Activated naive CD4-positive, alpha-beta T cell treated with anti-CD3 and anti-CD28 coated beads, Interleukin-2, amount 10 ng/mL, durations not matched to agents 7 days and 5 days (primary cell): ENCODE data around the gene SH2D3A.
"Not testable (repeated sequence)": the region's sequence is repeated elsewhere in the genome, so short reads cannot be mapped to it uniquely, and the experiment has no call there.

ENCODE experiments used
- CTCF ChIA-PET: fragments of 350-600 bp; sonication (Branson Sonifier 250); formaldehyde crosslinking; loops from one replicate; lab custom pipeline; 2021; ENCODE audit warnings: antibody characterized with exemption; lab: Charles Lee
- DNase-seq: peaks from one replicate; pipeline ENCODE4 v3.0.0-alpha.2; 2020
- H3K27ac Mint-ChIP-seq: one replicate; pipeline ENCODE4 v1.8.0; 2021; ENCODE audit warnings: mild to moderate bottlenecking, moderate library complexity, mixed read lengths
- H3K27me3 Mint-ChIP-seq: one replicate; pipeline ENCODE4 v1.8.0; 2021; ENCODE audit warnings: mild to moderate bottlenecking, mixed read lengths
- H3K36me3 Mint-ChIP-seq: one replicate; pipeline ENCODE4 v1.8.0; 2021; ENCODE audit warnings: mixed read lengths
- H3K4me1 Mint-ChIP-seq: one replicate; pipeline ENCODE4 v1.8.0; 2021; ENCODE audit warnings: mixed read lengths
- H3K4me3 Mint-ChIP-seq: one replicate; pipeline ENCODE4 v1.8.0; 2021; ENCODE audit warnings: mild to moderate bottlenecking, moderate library complexity, mixed read lengths
- H3K9me3 Mint-ChIP-seq: one replicate; pipeline ENCODE4 v1.8.0; 2021; ENCODE audit warnings: mixed read lengths

SH2D3A gene

GRCh38 chr19:6761053-6761676 is 6.1 kb downstream of the SH2D3A start:
- Mint-ChIP-seq H3K4me3 (no peak overlapping the region), H3K36me3 (peaks cover 46% of the 10 kb centered on the region), H3K4me1 (peaks cover 25% of the 10 kb centered on the region), H3K9me3 (no peaks in the 10 kb centered on the region), H3K27me3 (no peaks in the 10 kb centered on the region), H3K27ac (no peak overlapping the region)
- DNase-seq = peak; percentile 40
- CTCF ChIA-PET = interaction anchor here (0.6 to 0.9 kb wide), 2 partner anchors 17 to 102 kb away, joined by 3 read pairs; no protein-coding TSS in a partner anchor

- Mint-ChIP-seq H3K9me3 (no peaks in the 10 kb centered on the region), H3K27ac (no peak overlapping the region), H3K36me3 (peaks cover 44% of the 10 kb centered on the region), H3K4me1 (peaks cover 19% of the 10 kb centered on the region), H3K27me3 (no peaks in the 10 kb centered on the region), H3K4me3 (no peak overlapping the region)
- no peak for DNase-seq
- CTCF ChIA-PET = interaction anchor here (0.7 kb wide), 1 partner anchor 104 kb away, joined by 3 read pairs; no protein-coding TSS in a partner anchor
Measured at GRCh38 chr19:6760606-6761005, 6.6 kb downstream of the SH2D3A start.

- no peaks in the 10 kb centered on the region for H3K27me3 Mint-ChIP-seq
- H3K9me3 Mint-ChIP-seq = no peaks in the 10 kb centered on the region
- DNase-seq = no peak
- no peak overlapping the region for H3K4me3 Mint-ChIP-seq
- H3K4me1 Mint-ChIP-seq = peaks cover 29% of the 10 kb centered on the region
- CTCF ChIA-PET = interaction anchor here (1.0 to 3.7 kb wide), 3 partner anchors 11 to 238 kb away, joined by 3 to 10 read pairs (median 5); no protein-coding TSS in a partner anchor
- peaks cover 44% of the 10 kb centered on the region for H3K36me3 Mint-ChIP-seq
- H3K27ac Mint-ChIP-seq = no peak overlapping the region
Measured at GRCh38 chr19:6754653-6755463, 12.4 kb downstream of the SH2D3A start.

DNA sequence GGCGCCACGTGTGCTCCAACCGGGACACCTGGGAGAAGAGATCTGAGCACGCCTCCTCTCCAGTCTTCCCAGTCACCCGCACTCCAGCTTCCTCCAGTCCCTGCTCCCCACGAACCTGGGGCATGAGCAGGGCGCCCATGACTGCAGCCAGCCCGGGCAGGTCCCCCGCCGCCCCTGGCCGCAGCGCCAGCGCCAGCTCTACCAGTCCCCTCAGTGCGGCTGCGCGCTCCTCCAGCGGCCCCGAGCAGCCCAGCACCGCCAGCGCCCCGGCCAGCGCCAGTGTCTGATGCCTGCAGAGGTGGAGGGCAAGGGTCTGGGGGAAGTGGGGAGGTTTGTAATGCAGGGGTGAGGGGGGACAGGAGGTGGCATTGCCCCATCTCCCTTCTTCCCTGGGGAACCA is 13.1 kb downstream of the SH2D3A start:
- CTCF ChIA-PET = interaction anchor here (1.3 to 3.7 kb wide), 2 partner anchors 10 to 237 kb away, joined by 5 to 10 read pairs; no protein-coding TSS in a partner anchor
- DNase-seq = no peak
- no peak overlapping the region for H3K4me3 Mint-ChIP-seq

DNA sequence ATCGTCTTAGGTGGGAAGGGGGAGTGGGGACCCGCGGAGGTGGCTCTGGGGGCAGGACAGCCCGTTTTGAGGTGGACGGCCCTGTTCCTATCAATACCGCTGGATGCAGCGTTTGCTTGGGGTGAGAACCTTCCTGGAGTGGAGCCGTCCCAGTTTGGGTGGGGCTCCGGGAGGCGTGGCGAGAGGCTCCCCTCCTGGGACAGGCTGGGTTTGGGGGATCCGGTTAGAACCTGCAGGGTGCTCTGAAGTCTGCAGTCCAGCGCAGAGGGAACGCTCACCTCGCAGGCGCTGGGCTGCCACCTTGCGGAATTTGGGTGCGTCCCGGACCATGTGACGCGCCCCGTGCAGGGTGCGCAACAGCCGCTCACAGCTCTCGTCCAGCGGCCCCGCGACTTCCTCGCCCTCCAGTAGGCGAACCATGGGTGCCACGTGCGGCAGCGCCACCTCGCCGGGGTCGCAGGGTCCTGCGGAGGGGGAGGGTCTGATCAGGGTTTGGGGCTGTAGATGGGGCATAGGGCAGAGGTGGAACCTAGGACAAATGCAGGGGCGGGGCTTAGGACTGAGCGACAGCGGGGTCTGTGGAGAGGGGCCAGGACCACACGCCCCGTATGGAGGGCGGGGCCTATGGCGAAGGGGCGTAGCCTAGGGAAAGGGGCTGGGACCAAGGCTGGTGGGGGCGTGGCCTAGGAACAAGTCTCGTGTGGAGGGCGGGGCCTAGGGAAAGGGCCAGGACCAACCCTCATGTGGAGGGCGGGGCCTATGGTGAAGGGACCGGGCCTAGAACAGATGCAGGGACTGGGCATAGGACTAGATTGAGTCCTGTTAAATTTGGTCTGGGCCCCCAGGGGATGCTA is 13.8 kb downstream of the SH2D3A start:
- no peaks in the 10 kb centered on the region for H3K9me3 Mint-ChIP-seq
- DNase-seq = peak; percentile 86
- H3K36me3 Mint-ChIP-seq = peaks cover 38% of the 10 kb centered on the region
- CTCF ChIA-PET = interaction anchor here (3.7 kb wide), 1 partner anchor 236 kb away, joined by 10 read pairs; no protein-coding TSS in a partner anchor
- peaks cover 25% of the 10 kb centered on the region for H3K4me1 Mint-ChIP-seq
- H3K4me3 Mint-ChIP-seq = peak overlapping the region; percentile 39
- peak overlapping the region; percentile 91 for H3K27ac Mint-ChIP-seq
- no peaks in the 10 kb centered on the region for H3K27me3 Mint-ChIP-seq

More for the DNA sequence above, 13.1 kb downstream of the SH2D3A start:
- Mint-ChIP-seq H3K27me3 (no peaks in the 10 kb centered on the region), H3K36me3 (peaks cover 43% of the 10 kb centered on the region), H3K27ac (no peak overlapping the region), H3K9me3 (no peaks in the 10 kb centered on the region), H3K4me1 (peaks cover 29% of the 10 kb centered on the region)

GRCh38 chr19:6752256-6753177 is 14.7 kb downstream of the SH2D3A start:
- CTCF ChIA-PET = interaction anchor here (3.7 kb wide), 1 partner anchor 236 kb away, joined by 10 read pairs; no protein-coding TSS in a partner anchor
- H3K36me3 Mint-ChIP-seq = peaks cover 37% of the 10 kb centered on the region
- H3K9me3 Mint-ChIP-seq = no peaks in the 10 kb centered on the region

DNA sequence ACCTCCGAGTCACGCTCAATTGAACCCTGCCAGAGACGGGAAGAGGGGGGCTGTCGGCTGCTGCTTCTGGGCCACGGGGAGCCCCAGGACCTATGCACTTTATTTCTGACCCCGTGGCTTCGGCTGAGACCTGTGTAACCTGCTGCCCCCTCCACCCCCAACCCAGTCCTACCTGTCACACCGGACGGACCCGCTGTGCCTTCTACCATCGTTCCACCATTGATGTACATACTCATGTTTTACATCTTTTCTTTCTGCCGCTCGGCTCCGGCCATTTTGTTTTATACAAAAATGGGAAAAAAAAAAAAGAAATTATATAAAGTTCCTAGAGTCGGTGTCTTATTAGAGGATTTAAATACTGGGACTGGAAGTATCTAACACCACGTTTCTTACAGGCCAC is 16.0 kb downstream of the SH2D3A start:
- H3K27ac Mint-ChIP-seq = no peak overlapping the region
- no peaks in the 10 kb centered on the region for H3K27me3 Mint-ChIP-seq
- CTCF ChIA-PET = interaction anchor here (3.7 kb wide), 1 partner anchor 234 kb away, joined by 10 read pairs; no protein-coding TSS in a partner anchor
- peaks cover 19% of the 10 kb centered on the region for H3K4me1 Mint-ChIP-seq
- DNase-seq = no peak
- peaks cover 40% of the 10 kb centered on the region for H3K36me3 Mint-ChIP-seq
- no peaks in the 10 kb centered on the region for H3K9me3 Mint-ChIP-seq
- H3K4me3 Mint-ChIP-seq = no peak overlapping the region

More at GRCh38 chr19:6752256-6753177, 14.7 kb downstream of the SH2D3A start:
- Mint-ChIP-seq H3K4me1 (peaks cover 21% of the 10 kb centered on the region), H3K27me3 (no peaks in the 10 kb centered on the region), H3K4me3 (no peak overlapping the region), H3K27ac (peak overlapping the region; percentile 24)
- no peak for DNase-seq

GRCh38 chr19:6750062-6750461 is 17.2 kb downstream of the SH2D3A start:
- CTCF ChIA-PET = interaction anchor here (0.7 kb wide), 1 partner anchor 117 kb away, joined by 3 read pairs; no protein-coding TSS in a partner anchor

DNA sequence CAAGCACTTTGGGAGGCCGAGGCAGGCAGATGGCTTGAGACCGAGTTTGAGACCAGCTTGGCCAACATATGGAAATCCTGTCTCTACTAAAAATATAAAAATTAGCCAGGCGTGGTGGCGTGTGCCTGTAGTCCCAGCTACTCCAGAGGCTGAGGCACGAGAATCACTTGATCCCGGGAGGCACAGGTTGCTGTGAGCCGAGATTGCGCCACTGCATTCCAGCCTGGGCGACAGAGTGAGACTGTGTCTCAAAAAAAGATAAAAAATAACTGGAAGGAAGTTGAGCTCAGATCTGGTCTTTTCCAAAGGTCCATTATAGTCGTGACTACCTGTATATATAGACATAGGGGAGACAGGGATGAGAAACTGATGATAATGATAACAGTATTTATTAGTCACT is 18.7 kb downstream of the SH2D3A start:
- H3K9me3 Mint-ChIP-seq, DNase-seq, H3K4me1 Mint-ChIP-seq, CTCF ChIA-PET, H3K4me3 Mint-ChIP-seq, H3K27me3 Mint-ChIP-seq: not testable (repeated sequence)
- H3K27ac Mint-ChIP-seq = peak overlapping the region; percentile 11
- H3K36me3 Mint-ChIP-seq = peaks cover 40% of the 10 kb centered on the region

More at GRCh38 chr19:6750062-6750461, 17.2 kb downstream of the SH2D3A start:
- Mint-ChIP-seq H3K9me3 (no peaks in the 10 kb centered on the region), H3K4me1 (peaks cover 18% of the 10 kb centered on the region), H3K27me3 (no peaks in the 10 kb centered on the region), H3K4me3 (no peak overlapping the region), H3K27ac (no peak overlapping the region), H3K36me3 (peaks cover 46% of the 10 kb centered on the region)
- DNase-seq = no peak

DNA sequence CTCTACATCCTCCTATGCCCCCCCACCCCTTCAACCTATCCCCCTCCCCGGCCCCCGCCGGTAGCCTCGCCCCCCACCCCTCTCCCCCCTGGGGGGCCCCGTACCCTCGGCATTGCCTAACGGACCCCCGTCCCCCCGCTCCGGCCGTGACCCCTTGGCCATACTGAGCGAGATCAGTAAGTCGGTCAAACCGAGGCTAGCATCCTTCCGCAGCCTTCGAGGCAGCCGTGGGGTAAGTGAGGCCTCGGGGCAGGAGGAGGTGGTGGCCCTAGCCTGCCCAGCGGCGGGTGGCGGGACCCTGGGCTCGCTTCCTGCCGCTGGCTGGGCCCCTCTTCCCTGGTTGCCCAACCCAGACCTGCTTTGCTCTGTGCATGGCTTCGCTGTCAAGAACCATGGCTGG is 21.3 kb downstream of the SH2D3A start:
- CTCF ChIA-PET = no interaction called here
- H3K36me3 Mint-ChIP-seq = peaks cover 31% of the 10 kb centered on the region
- peaks cover 8% of the 10 kb centered on the region for H3K4me1 Mint-ChIP-seq
- peaks cover 4% of the 10 kb centered on the region for H3K27me3 Mint-ChIP-seq
- no peak overlapping the region for H3K4me3 Mint-ChIP-seq
- H3K9me3 Mint-ChIP-seq = no peaks in the 10 kb centered on the region
- no peak for DNase-seq
- H3K27ac Mint-ChIP-seq = no peak overlapping the region

GRCh38 chr19:6744381-6745301 is 22.6 kb downstream of the SH2D3A start:
- peaks cover 28% of the 10 kb centered on the region for H3K36me3 Mint-ChIP-seq

More at GRCh38 chr19:6744381-6745301, 22.6 kb downstream of the SH2D3A start:
- peaks cover 4% of the 10 kb centered on the region for H3K27me3 Mint-ChIP-seq
- no peaks in the 10 kb centered on the region for H3K9me3 Mint-ChIP-seq
- no peak overlapping the region for H3K4me3 Mint-ChIP-seq
- no peak overlapping the region for H3K27ac Mint-ChIP-seq
- no peak for DNase-seq
- CTCF ChIA-PET = interaction anchor here (0.8 to 2.2 kb wide), 2 partner anchors 10 to 17 kb away, joined by 3 to 5 read pairs; no protein-coding TSS in a partner anchor
- peaks cover 13% of the 10 kb centered on the region for H3K4me1 Mint-ChIP-seq
